ENCODE measurements around the gene CYP26A1.

The CYP26A1 gene

GRCh38 chr10:93110472-93111146 lies 36.9 kb downstream of the CYP26A1 start:
- TF ChIP-seq ZFX (IDR thresholded peaks at IDR 0.05) = no peak
- no peak for TF ChIP-seq CTCF (conservative IDR thresholded peaks at IDR 0.05)
- H3K27ac ChIP-seq = no peak overlapping the region

GRCh38 chr10:93113042-93113441 lies 39.3 kb downstream of the CYP26A1 start:
- no peak overlapping the region for H3K27ac ChIP-seq
- TF ChIP-seq CTCF (conservative IDR thresholded peaks at IDR 0.05) (no peak), ZFX (IDR thresholded peaks at IDR 0.05) (no peak)

- TF ChIP-seq CTCF (conservative IDR thresholded peaks at IDR 0.05) = peak; percentile 64
- TF ChIP-seq ZFX (IDR thresholded peaks at IDR 0.05) = no peak
- H3K27ac ChIP-seq = no peak overlapping the region
Observed at GRCh38 chr10:93115661-93116383, 42.1 kb downstream of the CYP26A1 start.

GRCh38 chr10:93121311-93121710 lies 47.6 kb downstream of the CYP26A1 start:
- no peak for TF ChIP-seq CTCF (conservative IDR thresholded peaks at IDR 0.05)
- TF ChIP-seq ZFX (IDR thresholded peaks at IDR 0.05) = no peak
- no peak overlapping the region for H3K27ac ChIP-seq

GRCh38 chr10:93123766-93124165 lies 50.1 kb downstream of the CYP26A1 start:
- TF ChIP-seq ZFX (IDR thresholded peaks at IDR 0.05) = no peak
- TF ChIP-seq CTCF (conservative IDR thresholded peaks at IDR 0.05) = no peak
- H3K27ac ChIP-seq = no peak overlapping the region

- H3K27ac ChIP-seq = no peak overlapping the region
Observed at GRCh38 chr10:93124580-93125318, 51.1 kb downstream of the CYP26A1 start.

More at GRCh38 chr10:93124580-93125318, 51.1 kb downstream of the CYP26A1 start:
- no peak for TF ChIP-seq ZFX (IDR thresholded peaks at IDR 0.05)
- TF ChIP-seq CTCF (conservative IDR thresholded peaks at IDR 0.05) = no peak

Measured in C4-2B (cell line).